Neutrophil (primary cell): ENCODE results near the gene FAM180A.

Experiments used
- H3K27ac ChIP-seq: fragments of 200-600 bp; sonication (generic); 2 replicates; pipeline ENCODE4 v1.5.1; 2016; ENCODE audit warnings: mild to moderate bottlenecking, moderate library complexity
- H3K27me3 ChIP-seq: fragments of 200-600 bp; sonication (generic); 2 replicates; pipeline ENCODE4 v1.6.0; 2016; ENCODE audit warnings: mild to moderate bottlenecking
- H3K36me3 ChIP-seq: fragments of 200-600 bp; sonication (generic); 2 replicates; pipeline ENCODE4 v1.5.1; 2017
- H3K4me1 ChIP-seq, 2 experiments: fragments of 200-600 bp in 1 of 2; sonication (generic) in 1 of 2; 1 replicate in 1 of 2; 2 replicates in 1 of 2; pipeline versions ENCODE4 v1.5.1 to v1.6.1; 2013 to 2016; ENCODE audit warnings: low read depth in 1 of 2, low read length in 1 of 2, mild to moderate bottlenecking in 1 of 2, moderate library complexity in 1 of 2; ENCODE audit not compliant: control insufficient read depth in 1 of 2, insufficient read depth in 1 of 2
- H3K4me3 ChIP-seq, 2 experiments: fragments of 200-600 bp in 1 of 2; sonication (generic) in 1 of 2; 1 replicate in 1 of 2; 2 replicates in 1 of 2; pipeline ENCODE4 v1.5.1; 2013 to 2016; ENCODE audit warnings: low read depth in 1 of 2, low read length in 1 of 2, mild to moderate bottlenecking in 1 of 2, moderate library complexity in 1 of 2
- H3K9me3 ChIP-seq: fragments of 200-600 bp; sonication (generic); 2 replicates; pipeline ENCODE4 v1.5.1; 2016
- TF ChIP-seq, protein P1 (sequence below): fragments of 200-600 bp; sonication (generic); IDR thresholded peaks from 2 replicates; pipeline ENCODE4 v1.5.1; 2016; ENCODE audit warnings: antibody characterized with exemption

FAM180A gene

DNA sequence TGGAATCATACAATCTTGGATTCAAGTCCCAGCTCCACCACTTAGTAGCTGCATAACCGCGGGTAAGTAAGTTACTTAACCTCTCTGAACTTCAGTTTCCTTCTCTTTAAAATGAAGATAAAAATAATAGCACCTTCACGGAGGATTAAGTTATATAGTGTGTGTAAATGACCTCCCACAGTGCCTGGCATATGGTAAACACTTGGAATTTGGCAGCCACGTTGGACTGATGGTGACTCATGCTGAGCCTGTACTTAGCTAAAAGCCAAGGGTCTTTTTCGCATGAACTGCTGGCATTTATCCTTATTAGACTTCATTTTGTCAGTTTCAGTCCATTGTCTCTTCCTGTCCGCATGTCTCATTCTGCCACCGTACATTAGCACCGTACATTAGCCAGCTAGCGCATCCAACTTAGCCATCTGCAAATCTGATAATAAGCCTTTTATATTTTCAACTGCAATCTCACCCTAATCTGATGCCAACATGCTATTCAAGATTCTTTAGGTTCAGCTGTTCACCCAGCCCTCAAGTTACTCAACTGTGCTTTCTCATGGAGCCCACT is 31.9 kb downstream of the FAM180A start:
- Histone ChIP-seq H3K27me3 (no peaks in the 10 kb centered on the region), H3K4me3 (no peak overlapping the region), H3K4me1 (no peaks in the 10 kb centered on the region), H3K36me3 (no peaks in the 10 kb centered on the region), H3K27ac (no peak overlapping the region), H3K9me3 (no peaks in the 10 kb centered on the region)
- TF ChIP-seq, protein P1, sequence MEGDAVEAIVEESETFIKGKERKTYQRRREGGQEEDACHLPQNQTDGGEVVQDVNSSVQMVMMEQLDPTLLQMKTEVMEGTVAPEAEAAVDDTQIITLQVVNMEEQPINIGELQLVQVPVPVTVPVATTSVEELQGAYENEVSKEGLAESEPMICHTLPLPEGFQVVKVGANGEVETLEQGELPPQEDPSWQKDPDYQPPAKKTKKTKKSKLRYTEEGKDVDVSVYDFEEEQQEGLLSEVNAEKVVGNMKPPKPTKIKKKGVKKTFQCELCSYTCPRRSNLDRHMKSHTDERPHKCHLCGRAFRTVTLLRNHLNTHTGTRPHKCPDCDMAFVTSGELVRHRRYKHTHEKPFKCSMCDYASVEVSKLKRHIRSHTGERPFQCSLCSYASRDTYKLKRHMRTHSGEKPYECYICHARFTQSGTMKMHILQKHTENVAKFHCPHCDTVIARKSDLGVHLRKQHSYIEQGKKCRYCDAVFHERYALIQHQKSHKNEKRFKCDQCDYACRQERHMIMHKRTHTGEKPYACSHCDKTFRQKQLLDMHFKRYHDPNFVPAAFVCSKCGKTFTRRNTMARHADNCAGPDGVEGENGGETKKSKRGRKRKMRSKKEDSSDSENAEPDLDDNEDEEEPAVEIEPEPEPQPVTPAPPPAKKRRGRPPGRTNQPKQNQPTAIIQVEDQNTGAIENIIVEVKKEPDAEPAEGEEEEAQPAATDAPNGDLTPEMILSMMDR = no peak

- Histone ChIP-seq H3K4me3 (no peak overlapping the region), H3K4me1 (no peaks in the 10 kb centered on the region), H3K27ac (no peak overlapping the region), H3K9me3 (no peaks in the 10 kb centered on the region), H3K36me3 (no peaks in the 10 kb centered on the region), H3K27me3 (no peaks in the 10 kb centered on the region)
- TF ChIP-seq, protein P1 = no peak
Observed at GRCh38 chr7:135715673-135716072, 32.9 kb downstream of the FAM180A start.

- Histone ChIP-seq H3K4me3 (no peak overlapping the region), H3K36me3 (no peaks in the 10 kb centered on the region), H3K4me1 (no peaks in the 10 kb centered on the region), H3K27ac (no peak overlapping the region), H3K9me3 (no peaks in the 10 kb centered on the region), H3K27me3 (no peaks in the 10 kb centered on the region)
- TF ChIP-seq, protein P1 = no peak
Observed at GRCh38 chr7:135715055-135715522, 33.5 kb downstream of the FAM180A start.

DNA sequence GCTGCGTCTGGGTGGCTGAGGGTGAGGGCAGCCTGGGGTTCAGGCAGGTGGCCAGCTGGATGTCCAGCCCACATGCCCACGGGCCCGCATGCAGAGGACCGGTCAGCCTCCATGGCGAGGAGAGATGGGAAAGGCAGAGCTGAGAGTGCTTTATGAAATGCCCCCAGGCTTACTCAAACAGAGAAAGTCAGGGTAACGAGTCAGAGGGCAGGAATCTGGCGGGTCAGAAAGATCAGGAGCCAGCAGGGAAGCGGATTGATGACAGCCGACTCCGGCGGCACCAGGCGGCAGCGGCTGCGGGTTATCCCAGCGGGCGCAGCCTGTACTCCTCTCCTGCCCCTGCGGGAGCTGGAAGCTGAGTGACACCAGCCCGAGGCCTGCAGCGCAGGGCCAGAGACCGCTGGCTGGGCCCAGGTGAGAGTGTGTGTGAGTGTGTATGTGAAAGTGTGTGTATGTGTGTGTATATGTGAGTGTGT is 34.0 kb downstream of the FAM180A start:
- H3K4me1 ChIP-seq = no peaks in the 10 kb centered on the region
- TF ChIP-seq, protein P1 = no peak
- no peaks in the 10 kb centered on the region for H3K9me3 ChIP-seq
- no peak overlapping the region for H3K27ac ChIP-seq
- no peaks in the 10 kb centered on the region for H3K36me3 ChIP-seq
- H3K4me3 ChIP-seq = no peak overlapping the region
- H3K27me3 ChIP-seq = no peaks in the 10 kb centered on the region

DNA sequence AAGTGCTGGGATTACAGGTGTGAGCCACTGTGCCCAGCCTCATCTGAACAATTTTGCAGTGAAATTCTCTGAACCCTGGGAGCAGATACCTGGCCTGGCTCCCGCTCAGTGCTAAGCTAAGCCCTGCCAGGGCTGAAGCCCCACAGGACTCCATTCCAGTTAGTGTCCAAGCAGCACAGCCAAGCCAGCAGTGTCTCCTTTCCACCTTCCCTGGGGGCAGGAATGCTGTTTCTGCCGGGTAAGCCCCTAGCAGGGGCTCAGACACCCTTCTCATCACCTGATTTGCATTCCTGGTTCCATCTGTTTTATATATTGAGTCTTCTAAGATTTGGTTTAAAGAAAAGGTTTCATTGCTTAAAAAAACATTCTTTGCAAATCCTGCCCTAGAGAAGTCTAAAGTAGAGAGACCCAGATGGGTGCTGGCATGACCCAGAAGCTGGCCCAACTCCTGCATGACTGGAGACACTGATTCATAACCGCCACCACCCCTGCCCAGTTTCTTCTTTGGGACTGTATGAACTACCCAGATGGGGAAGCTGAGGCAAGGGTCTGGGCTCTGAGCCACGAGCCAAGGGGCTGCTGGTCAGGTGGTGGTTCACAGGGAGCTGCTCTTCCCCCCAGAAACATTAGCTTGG is 34.7 kb downstream of the FAM180A start:
- no peak overlapping the region for H3K27ac ChIP-seq
- TF ChIP-seq, protein P1 = no peak
- H3K9me3 ChIP-seq = no peaks in the 10 kb centered on the region
- H3K4me3 ChIP-seq = no peak overlapping the region
- H3K36me3 ChIP-seq = no peaks in the 10 kb centered on the region
- H3K4me1 ChIP-seq = no peaks in the 10 kb centered on the region
- no peaks in the 10 kb centered on the region for H3K27me3 ChIP-seq
